Psoas muscle (tissue), 8 donors: Measurements from ENCODE around the gene CA11. TPM values are rescaled to one million over a fixed set of nuclear protein-coding genes. Genes with fewer than 3 reads are reported as not detected.

Source experiments
- ATAC-seq, 4 donors: fragments of 200-7000 bp; cut with Tn5 transposase; one replicate each; pipeline ENCODE4 v1.9.1; 2020; ENCODE audit warnings: moderate library complexity in 3 of 4, mild to moderate bottlenecking in 2 of 4
- DNase-seq, 2 donors: peaks; one replicate each; pipeline ENCODE4 v3.0.0-alpha.2; 2020
- H3K27ac ChIP-seq: fragments of 200-600 bp; one replicate; pipeline ENCODE4 v1.8.0; 2022
- H3K27me3 ChIP-seq, 3 donors: fragments of 200-600 bp in 1 of 3; one replicate each; pipeline versions ENCODE4 v1.6.1 to v1.8.0; 2013 to 2022; ENCODE audit warnings: low read length in 2 of 3, mild to moderate bottlenecking in 2 of 3, moderate library complexity in 1 of 3; ENCODE audit not compliant: insufficient read depth in 3 of 3
- H3K36me3 ChIP-seq, 2 donors: fragments of 200-600 bp in 1 of 2; one replicate each; pipeline versions ENCODE4 v1.6.1 to v1.8.0; 2013 to 2022; ENCODE audit warnings: low read depth in 1 of 2, mild to moderate bottlenecking in 1 of 2, moderate library complexity in 1 of 2; ENCODE audit not compliant: insufficient read depth in 1 of 2
- H3K4me1 ChIP-seq: fragments of 200-600 bp; one replicate; pipeline ENCODE4 v1.8.0; 2022
- H3K4me3 ChIP-seq: fragments of 200-600 bp; one replicate; pipeline ENCODE4 v1.8.0; 2022; ENCODE audit warnings: mild to moderate bottlenecking
- H3K9me3 ChIP-seq: fragments of 200-600 bp; one replicate; pipeline ENCODE4 v1.8.0; 2022
- WGBS, 3 donors: extraction: QIAGEN DNeasy Blood & Tissue Kit; methylation state at CpG; one replicate each; pipeline versions ENCODE4 v1.1.6 to v1.1.7; 2013; 5-methylcytosine and 5-hydroxymethylcytosine counted together
- intact Hi-C, 2 donors: fragments of 100-400 bp; cut with DNase I; formaldehyde crosslinking; loops; one replicate each; pipeline versions ENCODE4 v1.11.0 to v1.14.2; 2022
- polyA plus RNA-seq, 3 donors: library from polyadenylated mRNA; stranded (reverse); fragments of 200-250 nt; gene quantifications; one replicate each; pipeline ENCODE4 v1.2.3, GENCODE V29; 2013
- total RNA-seq, 4 donors: library from RNA; stranded (reverse); fragmentation: NEBNext Ultra II Directional in 2 of 4; extraction: Animal tissue kit (Norgen Biotek cat#: 25700) in 2 of 4; gene quantifications; one replicate each; pipeline versions ENCODE4 v1.2.1 to v1.2.4, GENCODE V29; 2021 to 2023
- TF ChIP-seq, protein P1 (sequence below): fragments of 200-600 bp; IDR thresholded peaks from one replicate; pipeline ENCODE4 v1.8.0; 2022; ENCODE audit warnings: antibody characterized with exemption
- donor health status: healthy with polysubstance abuse.
- donor health status: DM: no; HTN: no; CAD: no; lungs with moderate emphysema.
- donor health status: Bipolar disorder and iron deficiency.
- donor health status: healthy.
- donor health status: DM: yes; HTN: yes; CAD: no.
- donor health status: DM: no; HTN: no; CAD: no.
- donor health status: DM: no; HTN: no; CAD: no.
- donor health status: DM: yes; HTN: yes; CAD: no.

Gene CA11
- total and polyA plus RNA-seq, 7 donors: 2.3 to 10.6 (median 8.6) TPM

DNA sequence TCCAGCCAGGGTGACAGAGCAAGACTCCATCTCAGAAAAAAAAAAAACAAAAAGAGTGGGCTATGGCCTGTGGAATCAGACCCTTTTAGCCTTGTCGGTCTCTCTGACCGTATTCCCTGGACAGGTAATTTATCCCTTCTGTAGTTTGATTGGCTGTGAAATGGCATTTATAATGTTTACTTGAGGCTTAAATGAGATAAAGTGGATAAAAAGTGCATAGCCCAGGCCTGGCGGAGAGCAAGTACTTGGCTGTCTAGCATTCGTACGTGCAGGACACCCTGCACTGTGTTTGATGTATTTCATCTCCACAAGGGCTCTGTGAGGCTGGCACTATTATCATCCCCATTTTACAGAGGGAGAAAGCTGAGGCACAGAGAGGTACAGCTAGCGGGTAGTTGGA, 19.8 kb upstream of the CA11 start:
- H3K4me1 ChIP-seq: no peaks in the 10 kb centered on the region
- 85 to 92% (median 88%) methylated on average over 6 of the region's 6 CpGs for WGBS, 3 donors
- no peaks in the 10 kb centered on the region for H3K36me3 ChIP-seq
- H3K9me3 ChIP-seq: no peaks in the 10 kb centered on the region
- TF ChIP-seq, protein P1, sequence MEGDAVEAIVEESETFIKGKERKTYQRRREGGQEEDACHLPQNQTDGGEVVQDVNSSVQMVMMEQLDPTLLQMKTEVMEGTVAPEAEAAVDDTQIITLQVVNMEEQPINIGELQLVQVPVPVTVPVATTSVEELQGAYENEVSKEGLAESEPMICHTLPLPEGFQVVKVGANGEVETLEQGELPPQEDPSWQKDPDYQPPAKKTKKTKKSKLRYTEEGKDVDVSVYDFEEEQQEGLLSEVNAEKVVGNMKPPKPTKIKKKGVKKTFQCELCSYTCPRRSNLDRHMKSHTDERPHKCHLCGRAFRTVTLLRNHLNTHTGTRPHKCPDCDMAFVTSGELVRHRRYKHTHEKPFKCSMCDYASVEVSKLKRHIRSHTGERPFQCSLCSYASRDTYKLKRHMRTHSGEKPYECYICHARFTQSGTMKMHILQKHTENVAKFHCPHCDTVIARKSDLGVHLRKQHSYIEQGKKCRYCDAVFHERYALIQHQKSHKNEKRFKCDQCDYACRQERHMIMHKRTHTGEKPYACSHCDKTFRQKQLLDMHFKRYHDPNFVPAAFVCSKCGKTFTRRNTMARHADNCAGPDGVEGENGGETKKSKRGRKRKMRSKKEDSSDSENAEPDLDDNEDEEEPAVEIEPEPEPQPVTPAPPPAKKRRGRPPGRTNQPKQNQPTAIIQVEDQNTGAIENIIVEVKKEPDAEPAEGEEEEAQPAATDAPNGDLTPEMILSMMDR: no peak
- no peak overlapping the region for H3K4me3 ChIP-seq
- intact Hi-C loops: no loop called here
- no peaks in the 10 kb centered on the region for H3K27me3 ChIP-seq
- no peak for DNase-seq
- ATAC-seq: no peak
- no peak overlapping the region for H3K27ac ChIP-seq

DNA sequence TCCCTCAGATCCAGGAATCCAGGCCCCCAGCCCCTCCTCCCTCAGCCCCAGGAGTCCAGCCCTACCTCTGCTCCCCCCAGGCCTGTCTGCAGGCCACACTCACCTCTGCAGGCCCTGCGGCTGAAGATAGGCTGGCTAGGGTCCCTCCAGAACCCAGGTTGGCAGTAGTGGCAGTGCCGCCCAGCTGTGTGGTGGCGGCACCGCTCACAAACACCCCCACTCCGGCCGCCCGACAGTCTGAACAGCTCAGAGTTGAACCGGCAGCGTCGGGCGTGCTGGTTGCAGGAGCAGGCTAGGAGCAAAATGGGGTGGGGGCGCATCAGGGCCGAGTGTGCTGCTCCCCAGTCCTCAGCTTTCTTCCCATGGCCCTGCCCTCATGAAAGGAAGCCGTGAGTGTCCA, 18.5 kb upstream of the CA11 start:
- intact Hi-C loops: no loop called here
- TF ChIP-seq, protein P1: no peak
- Histone ChIP-seq H3K4me1 (no peaks in the 10 kb centered on the region), H3K36me3 (no peaks in the 10 kb centered on the region), H3K4me3 (no peak overlapping the region), H3K9me3 (no peaks in the 10 kb centered on the region), H3K27ac (no peak overlapping the region), H3K27me3 (no peaks in the 10 kb centered on the region)
- ATAC-seq (no peak), DNase-seq (no peak)
- WGBS, 3 donors: 84 to 89% (median 87%) methylated on average over 14 of the region's 14 CpGs

DNA sequence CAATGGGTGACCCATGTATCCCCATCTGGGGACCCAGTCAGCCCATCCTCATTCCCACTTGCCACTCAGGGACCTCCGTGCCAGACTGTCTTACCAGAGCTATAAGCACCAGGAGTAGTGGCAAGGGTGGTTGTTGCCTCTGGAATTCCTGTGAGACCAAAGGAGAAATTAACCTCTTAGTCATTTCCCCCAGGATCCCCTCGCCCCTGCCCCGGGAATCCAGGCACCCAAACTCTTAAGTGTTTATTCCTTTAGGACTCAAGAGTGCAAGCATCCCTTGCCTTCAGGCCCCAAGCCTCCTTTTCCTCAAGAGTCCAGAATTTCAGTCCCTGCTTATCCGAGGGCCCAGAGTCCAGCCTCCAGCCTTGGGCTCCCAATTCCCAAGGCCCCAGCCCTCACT, 17.7 kb upstream of the CA11 start:
- ATAC-seq: no peak
- H3K4me1 ChIP-seq: no peaks in the 10 kb centered on the region
- 94 to 100% (median 95%) methylated on average over 4 of the region's 4 CpGs for WGBS, 3 donors
- intact Hi-C loops: no loop called here
- H3K27me3 ChIP-seq: no peaks in the 10 kb centered on the region
- H3K27ac ChIP-seq: no peak overlapping the region
- H3K36me3 ChIP-seq: no peaks in the 10 kb centered on the region
- H3K4me3 ChIP-seq: no peak overlapping the region
- TF ChIP-seq, protein P1: no peak
- no peak for DNase-seq
- H3K9me3 ChIP-seq: no peaks in the 10 kb centered on the region

DNA sequence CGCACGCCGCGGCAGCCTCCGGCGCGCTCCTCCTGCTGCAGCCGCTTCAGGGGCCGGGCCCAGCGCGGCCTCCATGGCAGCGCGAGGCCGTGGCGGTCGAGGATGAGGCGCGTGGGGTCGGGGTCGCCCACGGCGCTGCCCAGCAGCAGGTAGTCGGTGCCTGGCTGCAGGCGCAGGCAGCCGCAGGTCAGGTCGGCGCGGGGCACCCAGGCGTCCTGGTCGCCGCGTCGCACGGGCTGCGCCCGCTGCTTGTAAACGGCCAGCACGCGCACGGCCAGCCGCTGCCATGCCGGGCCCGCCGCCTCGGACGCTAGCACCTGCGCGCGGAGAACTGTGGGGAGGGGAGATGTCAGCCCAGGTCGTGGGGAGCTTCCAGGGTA, 15.7 kb upstream of the CA11 start:
- 93 to 95% (median 95%) methylated on average over 41 to 50 of the region's 50 CpGs for WGBS, 3 donors
- TF ChIP-seq, protein P1: no peak
- Histone ChIP-seq H3K4me1 (no peaks in the 10 kb centered on the region), H3K4me3 (no peak overlapping the region), H3K27ac (no peak overlapping the region), H3K27me3 (no peaks in the 10 kb centered on the region), H3K9me3 (no peaks in the 10 kb centered on the region), H3K36me3 (no peaks in the 10 kb centered on the region)
- DNase-seq (no peak), ATAC-seq (no peak)
- intact Hi-C loops: no loop called here
